Melanocyte of skin (primary cell): Measurements from ENCODE around the gene SMARCAD1. TPM values are rescaled to one million over a fixed set of nuclear protein-coding genes. Genes with fewer than 3 reads are reported as not detected.

Experiments
- total RNA-seq, 2 donors: library from RNA; depleted of rRNA; stranded (reverse); fragments of >200 nt; gene quantifications; 2 replicates each; pipeline ENCODE4 v1.2.3, GENCODE V29; 2012

SMARCAD1 gene, protein sequence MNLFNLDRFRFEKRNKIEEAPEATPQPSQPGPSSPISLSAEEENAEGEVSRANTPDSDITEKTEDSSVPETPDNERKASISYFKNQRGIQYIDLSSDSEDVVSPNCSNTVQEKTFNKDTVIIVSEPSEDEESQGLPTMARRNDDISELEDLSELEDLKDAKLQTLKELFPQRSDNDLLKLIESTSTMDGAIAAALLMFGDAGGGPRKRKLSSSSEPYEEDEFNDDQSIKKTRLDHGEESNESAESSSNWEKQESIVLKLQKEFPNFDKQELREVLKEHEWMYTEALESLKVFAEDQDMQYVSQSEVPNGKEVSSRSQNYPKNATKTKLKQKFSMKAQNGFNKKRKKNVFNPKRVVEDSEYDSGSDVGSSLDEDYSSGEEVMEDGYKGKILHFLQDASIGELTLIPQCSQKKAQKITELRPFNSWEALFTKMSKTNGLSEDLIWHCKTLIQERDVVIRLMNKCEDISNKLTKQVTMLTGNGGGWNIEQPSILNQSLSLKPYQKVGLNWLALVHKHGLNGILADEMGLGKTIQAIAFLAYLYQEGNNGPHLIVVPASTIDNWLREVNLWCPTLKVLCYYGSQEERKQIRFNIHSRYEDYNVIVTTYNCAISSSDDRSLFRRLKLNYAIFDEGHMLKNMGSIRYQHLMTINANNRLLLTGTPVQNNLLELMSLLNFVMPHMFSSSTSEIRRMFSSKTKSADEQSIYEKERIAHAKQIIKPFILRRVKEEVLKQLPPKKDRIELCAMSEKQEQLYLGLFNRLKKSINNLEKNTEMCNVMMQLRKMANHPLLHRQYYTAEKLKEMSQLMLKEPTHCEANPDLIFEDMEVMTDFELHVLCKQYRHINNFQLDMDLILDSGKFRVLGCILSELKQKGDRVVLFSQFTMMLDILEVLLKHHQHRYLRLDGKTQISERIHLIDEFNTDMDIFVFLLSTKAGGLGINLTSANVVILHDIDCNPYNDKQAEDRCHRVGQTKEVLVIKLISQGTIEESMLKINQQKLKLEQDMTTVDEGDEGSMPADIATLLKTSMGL
- 10 to 100 TPM; 33.7 to 38.3 TPM for total RNA-seq

DNA sequence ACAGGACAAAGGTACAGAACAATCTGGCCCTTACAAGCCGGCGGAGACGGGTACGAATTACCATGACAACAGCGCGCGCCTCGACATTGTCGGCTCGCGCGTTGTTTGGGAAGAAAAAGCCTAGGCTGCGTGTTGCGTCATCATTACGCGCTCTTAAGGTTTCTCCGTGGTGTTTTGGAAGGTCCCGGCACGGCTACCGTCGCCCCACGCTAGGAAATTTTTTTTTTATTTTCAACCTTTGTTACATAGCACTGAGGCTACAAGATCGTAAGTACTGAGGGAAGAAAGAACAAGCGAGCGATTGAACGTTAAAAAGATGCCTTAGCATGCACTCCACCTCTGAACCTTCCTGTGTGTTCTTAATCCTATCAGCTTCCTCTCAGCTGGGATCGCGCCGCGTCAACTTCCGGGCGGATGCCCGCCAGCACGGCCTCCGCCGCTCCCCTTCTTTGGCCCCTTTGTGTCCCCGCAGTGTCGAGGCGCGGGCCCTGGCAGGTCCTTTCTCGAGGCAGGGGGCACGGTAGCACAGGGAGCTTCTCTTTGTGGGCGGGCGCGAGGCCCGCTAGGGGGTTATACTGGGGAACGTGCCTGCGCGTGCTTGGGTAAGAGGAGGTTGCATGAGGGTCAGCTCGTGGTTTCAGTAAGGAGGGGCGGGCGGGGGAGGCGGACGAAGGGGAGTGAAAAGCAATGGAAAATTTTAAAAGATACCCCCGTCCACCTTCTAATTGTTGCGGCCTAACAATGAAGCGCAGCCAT lies at the start of gene SMARCAD1:
TSS of gene SMARCAD1 (plus strand) at position 397 of the 756 bp plus-strand sequence. CDS start 530 bp downstream, outside the sequence.

Other genes with a start within 250 kb of the SMARCAD1 start
- gene HPGDS, start 135.0 kb downstream of the SMARCAD1 start, total RNA-seq = not detected
- 10 to 100 TPM; 29.9 to 48.6 TPM for gene PDLIM5, start 244.1 kb downstream of the SMARCAD1 start, total RNA-seq